Fibroblast of skin of right quadriceps (primary cell): Measurements from ENCODE around the gene SHLD1.
"Not testable (repeated sequence)": the region's sequence is repeated elsewhere in the genome, so short reads cannot be mapped to it uniquely, and the experiment has no call there.

ENCODE experiments used
- DNase-seq: peaks from one replicate; pipeline ENCODE4 v3.0.0-alpha.2; 2013

Gene SHLD1

DNA sequence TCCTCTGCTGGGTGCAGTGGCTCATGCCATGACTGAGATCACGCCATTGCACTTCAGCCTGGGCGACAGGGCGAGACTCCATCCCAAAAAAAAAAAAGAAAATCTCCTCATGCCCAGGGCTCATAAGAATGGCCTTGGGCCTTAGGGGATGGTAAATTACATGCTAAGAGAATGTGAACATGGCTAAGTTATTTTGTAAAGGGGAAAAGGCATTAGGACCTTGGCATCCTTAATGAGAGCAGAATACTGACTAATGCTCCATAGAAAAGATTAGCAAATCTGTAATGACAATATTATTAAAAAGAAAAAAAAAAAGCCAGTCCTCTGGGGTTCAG, 12.6 kb upstream of the SHLD1 start:
- no peak for DNase-seq

DNA sequence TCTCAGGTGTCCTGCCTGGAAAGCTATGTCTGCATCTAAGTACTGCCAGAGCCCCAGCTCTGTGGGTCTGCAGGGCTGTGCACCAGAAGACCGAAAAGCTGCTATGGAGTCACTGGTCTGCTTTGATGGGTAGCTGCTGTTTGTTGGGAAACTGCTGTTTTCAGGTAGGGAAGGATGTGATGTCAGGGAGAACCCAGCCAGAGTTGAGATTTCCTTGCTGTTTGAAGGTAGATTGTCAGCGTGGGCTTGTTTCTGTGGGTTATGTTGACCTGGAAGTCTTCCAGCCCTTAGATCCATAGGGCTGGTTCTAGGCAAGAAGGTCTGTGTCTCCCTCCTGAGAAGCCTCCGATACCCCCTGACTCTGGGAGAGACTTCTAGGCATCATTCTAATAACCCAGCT, 12.2 kb upstream of the SHLD1 start:
- no peak for DNase-seq

DNA sequence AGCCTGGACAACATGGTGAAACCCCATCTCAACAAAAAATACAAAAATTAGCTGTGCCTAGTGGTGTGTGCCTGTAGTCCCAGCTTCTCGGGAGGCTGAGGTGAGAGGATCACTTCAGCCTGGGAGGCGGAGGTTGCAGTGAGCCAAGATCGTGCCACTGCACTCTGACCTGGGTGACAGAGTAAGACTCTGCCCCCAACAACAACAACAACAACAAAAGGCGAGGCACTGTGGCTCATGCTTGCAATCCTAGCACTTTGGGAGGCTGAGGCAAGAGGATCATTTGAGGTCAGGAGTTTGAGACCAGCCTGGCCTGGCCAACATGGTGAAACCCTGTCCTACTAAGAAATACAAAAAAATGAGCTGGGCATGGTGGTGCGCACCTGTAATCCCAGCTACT, 9.6 kb upstream of the SHLD1 start:
- DNase-seq: not testable (repeated sequence)

DNA sequence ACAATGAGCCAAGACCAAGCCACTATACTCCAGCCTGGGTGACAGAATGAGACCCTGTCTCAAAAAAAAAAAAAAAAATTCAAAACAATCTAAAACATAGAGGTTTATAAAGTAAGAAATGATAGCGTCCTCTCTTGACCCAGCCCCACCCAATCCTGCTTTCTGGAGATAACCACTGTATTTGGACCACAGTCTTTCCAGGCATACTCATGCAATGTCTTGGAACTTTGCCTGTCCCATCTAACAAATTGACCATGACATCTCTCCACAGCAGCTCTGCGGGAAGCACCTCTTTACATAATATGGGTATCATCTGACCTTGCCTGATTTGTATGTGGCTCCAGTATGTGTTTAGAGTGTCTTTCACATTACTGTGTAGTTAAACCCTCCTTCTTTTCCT, 9.1 kb upstream of the SHLD1 start:
- no peak for DNase-seq

DNA sequence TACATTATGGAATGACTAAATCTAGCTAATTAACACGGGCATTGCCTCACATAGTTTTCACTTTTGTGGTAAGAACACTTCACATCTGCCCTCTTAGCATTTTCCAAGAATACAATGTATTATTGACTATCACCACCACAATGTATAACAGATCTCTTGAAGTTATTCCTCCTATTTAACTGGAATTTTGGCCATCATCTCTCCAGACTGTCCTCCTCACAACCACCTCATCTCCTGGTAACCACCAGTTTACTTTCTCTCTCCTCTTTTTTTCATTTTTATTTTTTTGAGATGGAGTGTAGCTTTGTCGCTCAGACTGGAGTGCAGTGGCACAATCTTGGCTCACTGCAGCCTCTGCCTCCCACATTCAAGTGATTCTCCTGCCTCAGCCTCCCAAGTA, 8.2 kb upstream of the SHLD1 start:
- no peak for DNase-seq

DNA sequence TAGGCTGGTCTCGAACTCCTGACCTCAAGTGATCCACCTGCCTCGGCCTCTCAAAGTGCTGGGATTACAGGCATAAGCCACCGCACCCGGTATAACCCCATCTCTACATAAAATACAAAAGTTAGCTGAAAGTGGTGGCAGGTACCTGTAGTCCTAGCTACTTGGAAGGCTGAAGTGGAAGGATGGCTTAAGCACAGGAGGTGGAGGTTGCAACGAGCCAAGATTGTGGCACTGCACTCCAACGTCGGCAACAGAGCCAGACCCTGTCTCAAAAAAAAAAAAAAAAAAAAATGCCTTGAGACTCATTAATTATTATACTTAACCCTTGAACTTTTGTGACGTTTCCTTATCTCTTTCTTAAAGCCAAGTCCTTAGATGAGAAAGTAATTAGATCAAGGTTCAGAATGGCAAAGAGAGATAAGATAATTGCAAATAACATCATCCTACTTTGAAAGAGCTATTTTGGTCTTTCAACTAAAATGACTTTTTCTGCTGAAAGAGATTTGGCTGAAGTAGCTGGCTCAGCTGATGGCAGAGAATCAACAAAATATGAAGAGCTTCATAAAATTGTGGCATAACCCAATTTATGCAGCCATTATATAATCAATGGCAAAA, 4.7 kb upstream of the SHLD1 start:
- no peak for DNase-seq

DNA sequence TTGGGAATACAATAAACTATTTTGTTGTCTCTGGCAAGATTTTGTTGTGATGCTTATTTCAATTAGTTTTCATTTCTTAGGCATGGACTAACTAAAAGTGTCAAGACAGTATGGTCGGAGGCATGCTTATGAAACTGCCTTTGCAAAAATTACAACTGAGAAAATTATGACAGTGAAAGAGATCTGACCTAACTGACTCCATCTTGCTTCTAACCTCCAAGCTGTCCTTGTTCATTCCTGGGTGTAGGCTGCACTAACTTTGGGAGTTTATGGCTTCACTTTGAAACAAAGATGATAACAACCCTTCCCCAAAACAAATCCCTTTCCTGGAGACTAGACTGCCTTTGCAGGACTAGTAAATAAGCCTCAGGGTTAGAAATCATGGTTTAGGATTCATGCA, 4.1 kb upstream of the SHLD1 start:
- no peak for DNase-seq

DNA sequence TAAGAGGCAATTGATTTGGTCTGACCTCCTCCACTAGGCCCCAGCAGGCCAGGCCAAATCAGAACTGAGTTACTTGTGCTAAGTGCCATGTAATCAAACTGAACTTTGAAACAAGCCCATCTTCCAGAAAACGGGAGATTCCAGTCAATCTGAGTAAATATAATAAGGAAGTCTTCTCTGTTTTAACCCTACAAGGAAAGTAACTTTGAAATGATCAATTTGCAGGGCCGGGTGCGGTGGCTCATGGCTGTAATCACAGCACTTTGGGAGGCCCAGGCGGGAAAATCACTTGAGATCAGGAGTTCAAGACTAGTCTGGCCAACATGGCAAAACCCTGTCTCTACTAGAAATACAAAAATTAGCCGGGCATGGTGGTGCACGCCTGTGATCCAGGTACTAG, 2.0 kb upstream of the SHLD1 start:
- no peak for DNase-seq

DNA sequence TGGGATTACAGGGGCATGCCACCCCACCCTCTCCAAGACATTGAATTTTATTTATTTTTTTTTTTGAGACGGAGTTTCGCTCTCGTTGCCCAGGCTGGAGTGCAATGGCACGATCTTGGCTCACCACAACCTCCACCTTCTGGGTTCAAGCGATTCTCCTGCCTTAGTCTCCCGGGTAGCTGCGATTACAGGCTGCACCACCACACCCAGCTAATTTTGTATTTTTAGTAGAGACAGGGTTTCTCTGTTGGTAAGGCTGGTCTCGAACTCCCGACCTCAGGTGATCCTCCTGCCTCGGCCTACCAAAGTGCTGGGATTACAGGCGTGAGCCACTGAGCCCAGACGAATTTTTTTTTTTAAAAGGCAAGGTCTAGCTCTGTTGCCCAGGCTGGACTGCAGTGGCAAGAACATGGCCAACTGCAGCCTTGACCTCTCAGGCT, 669 bp upstream of the SHLD1 start:
- DNase-seq: not testable (repeated sequence)

DNA sequence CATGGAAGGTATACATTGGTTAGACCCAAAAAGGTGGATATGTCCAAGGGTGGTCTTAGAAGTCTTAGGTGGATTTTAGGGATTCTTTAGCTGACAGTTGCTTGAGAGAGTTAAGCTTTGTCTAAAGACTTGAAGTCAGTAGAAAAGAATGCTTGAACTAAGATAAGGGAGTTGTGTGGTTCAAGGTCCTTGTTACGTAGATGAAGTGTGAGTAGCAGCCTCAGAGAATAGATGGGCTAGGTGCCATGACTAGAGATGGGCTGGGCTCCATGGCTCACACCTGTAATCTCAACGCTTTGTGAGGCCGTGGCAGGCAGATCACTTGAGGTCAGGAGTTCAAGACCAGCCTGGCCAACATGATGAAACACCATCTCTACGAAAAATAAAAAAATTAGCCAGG, 1.7 kb downstream of the SHLD1 start:
- DNase-seq: no peak

DNA sequence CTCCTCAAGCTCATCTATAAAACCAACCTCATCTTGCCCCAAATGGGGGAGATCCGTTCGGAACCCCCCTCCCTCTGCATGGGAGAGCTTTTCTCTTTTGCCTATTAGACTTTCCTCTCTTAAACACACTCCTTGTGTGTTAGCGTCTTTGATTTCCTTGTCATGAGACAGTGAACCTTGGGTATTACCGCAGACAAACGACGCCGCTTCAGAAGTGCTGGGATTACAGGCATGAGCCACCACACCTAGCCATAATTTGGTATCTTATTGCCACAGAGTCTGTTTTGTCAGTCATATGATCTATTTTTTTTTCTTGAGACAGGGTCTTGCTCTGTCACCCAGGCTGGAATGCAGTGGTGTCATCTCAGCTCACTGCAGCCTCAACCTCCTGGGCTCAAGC, 3.6 kb downstream of the SHLD1 start:
- DNase-seq: no peak

DNA sequence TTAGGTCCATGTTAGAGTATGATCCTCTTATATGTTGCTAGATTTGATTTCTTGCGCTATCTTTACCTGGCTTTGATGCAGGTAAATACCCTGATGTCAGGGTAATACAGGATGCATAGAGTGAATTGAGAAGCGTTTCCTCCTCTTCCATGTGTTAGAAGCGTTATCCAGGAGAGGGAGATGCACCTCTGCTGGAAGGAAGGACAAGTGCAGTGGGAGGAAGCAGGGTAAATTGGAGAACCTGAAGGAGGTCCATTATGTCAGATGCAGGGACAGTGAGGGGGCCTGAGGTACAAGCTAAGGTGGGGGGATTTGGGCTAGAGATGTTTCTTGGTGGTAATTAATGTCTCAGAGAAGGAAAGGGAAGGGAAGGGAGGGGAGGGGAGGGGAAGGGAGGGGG, 7.7 kb downstream of the SHLD1 start:
- DNase-seq: no peak

DNA sequence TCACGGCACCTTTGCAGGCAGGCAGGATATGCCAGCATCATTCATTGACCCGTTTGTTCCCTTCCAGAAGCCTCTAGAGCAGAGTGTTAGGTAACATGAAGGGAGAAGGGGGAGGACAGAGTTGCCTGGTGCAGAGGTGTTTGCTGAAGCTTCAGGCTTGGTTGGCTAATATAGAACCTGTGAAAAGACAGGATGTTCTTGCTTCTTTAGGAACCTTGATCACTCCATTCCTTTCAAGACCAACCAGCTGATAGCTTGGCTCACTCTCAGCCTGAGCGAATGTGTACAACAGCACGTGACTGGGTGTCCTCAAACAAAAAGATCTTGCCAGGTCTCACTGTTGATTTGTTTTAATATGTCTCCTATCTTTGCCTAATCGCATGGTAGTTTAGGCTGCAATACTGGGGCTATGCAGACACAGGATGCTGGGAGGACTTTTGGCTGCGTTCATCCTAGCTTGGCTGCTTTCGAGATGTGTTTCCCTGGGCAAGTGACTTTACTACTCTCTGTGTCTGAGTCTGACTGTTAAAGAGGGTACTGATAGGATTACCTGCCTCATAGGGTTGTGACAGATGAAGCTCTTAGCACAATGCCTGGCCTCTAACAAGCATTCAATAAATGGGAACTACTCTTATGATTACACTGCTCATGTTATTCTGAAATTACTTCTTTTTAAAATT, 16.0 kb downstream of the SHLD1 start:
- no peak for DNase-seq

DNA sequence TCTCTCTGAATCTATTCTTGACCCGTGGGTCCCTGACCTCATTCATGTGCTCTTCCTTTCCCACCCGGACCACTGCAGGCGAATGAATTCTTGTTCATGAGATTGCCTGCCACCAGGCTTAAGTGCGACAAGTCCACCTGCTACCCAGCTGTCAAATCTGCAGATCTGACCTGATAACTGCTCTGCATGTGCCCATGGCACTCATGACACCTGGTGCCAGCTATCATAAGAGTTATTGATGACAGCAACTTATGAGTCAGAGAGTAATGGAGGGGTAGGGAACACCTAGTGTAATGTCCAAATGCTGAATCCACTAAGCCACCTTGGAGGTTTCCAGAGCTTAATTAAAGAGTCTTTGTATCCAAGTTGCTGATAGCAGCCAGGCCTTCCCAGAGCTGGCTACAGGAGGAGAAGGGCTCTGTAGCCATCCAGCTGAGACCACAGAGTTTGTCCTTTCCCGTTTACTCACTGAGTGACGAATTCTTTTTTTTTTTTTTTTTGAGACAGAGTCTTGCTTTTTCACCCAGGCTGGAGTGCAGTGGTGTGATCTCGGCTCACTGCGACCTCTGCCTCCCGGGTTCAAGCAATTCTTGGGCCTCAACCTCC, 17.4 kb downstream of the SHLD1 start:
- no peak for DNase-seq

DNA sequence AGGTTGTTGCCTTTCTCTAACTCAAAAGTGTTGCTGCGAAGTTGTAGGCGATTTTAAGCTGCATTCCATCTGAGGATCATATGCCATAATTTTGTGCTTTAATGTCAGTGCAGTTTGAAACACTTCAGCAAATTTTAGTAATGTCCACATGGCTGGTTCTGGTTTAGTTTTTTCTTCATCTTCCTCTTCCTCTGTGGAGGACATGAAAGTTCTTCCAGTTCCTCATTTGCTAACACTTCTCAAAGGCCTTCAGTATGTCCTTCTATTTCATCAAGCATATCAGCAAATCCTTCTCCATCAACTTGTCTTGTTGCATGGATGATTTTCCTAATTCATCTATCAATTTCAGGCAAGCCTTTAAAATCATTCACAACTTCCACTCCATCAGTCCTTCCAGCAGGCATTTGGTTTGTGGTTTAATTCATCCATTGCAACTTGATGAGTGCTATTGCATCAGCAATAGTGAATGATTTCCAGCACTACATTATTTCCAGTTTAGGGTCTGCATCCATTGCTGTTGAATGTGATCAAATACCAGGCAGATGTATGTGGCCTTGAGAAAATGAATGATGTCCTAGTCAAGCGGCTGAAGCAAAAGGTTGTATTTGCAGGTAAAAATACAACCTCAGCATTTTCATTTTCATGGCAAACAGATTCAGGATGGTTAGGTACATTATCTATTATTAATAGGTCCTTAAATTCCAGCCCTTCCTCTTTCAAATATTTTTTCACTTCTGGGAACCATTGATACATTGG, 20.2 kb downstream of the SHLD1 start:
- peak; percentile 52 for DNase-seq

DNA sequence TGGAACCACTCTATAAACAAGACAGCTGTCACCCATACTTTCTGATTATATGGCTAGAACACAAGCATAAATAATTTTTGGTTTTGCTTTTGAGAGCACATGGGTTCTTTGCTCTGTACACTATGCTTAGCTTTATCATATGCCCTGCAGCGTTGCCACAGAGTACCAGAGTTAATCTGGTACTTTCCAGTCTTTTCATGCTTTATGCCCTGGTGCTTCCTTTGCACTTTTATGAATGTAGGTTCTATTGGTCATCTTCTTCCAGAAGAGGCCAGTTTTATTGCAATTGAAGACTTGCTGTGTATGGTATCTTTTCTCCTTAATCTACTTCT, 20.8 kb downstream of the SHLD1 start:
- DNase-seq: no peak

DNA sequence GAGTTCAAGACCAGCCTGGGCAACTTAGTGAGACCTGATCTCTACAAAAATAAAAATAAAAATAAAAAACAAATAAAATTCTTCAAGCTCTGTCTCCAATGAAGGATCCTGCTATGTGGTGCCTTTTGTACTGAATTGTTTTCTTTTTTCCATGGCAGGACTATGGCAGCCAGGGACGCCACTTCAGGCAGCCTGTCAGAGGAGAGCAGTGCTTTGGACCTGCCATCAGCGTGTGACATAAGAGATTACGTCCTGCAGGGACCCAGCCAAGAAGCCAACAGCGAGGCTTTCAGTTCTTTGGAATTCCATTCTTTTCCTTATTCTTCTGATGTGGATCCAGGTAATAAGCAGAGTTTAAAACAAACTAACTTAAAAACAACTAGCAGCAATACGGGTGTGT, 22.5 kb downstream of the SHLD1 start:
- no peak for DNase-seq

DNA sequence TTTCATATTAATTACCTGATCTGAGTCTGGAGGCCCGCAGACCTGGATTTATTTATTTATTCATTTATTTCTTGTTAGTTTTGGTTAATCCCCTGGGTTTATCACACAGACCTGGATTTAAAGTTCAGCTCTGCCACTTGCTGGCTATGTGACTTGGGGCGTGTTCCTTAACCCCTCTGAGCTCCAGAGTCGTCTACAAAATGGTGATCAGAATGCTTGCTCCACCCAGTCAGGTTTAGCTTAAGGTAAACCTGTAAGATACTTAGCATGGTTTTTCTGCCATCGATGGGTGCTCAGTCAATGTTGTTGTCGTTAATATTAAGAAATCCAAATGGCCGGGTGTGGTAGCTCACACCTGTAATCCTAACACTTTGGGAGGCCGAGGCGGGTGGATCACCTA, 23.4 kb downstream of the SHLD1 start:
- DNase-seq: no peak

DNA sequence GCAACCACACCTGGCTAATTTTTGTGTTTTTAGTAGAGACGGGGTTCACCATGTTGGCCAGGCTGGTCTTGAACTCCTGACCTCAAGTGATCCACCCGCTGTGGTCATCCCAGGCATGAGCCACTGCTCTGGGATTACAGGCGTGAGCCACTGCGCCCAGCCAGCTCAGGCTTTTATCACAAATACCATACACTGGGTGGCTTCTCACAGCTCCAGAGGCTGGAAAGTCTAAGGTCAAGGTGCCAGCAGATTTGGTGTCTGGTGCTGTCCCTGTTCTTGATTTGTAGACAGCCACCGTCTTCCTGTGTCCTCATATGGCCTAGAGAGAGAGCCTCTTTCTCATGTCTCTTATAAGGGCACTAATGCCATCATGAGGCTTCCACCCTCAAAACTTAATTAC, 25.9 kb downstream of the SHLD1 start:
- no peak for DNase-seq

DNA sequence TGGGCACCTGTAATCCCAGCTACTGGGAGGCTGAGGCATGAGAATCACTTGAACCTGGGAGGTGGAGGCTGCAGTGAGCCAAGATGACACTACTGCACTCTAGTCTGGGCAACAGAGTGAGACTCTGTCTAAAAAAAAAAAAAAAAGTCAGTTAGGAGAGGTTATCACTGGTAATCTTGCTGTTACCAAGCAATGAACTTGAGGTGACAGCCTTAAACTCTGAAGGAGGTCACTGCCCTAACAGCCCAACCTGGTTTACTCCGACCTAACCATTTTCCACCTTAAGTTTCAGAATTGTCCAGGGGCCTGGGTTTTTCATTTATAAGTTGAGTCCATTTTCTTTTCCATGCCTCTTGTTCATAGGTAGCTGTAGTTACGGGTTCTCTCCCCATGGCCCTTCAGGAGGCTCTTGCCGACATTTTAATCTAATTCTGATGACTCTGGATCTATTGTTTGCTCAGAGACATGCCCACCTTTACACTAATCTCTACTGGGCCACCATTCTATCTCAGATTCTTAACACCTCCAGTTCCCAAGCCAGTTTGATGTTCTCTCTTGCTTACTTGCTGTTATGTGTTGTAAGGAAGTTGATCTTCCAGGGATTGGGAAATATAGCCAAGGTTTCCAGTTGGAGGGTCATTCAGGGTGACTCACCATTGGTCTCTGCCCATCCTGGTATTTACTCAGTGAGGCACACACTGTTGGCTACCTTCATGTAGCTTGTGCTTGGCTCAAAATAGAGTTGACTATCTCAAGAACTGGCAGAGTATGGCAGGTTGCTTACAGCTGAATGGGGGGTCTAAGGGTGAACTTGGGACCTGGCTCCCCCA, 29.1 kb downstream of the SHLD1 start:
- peak; percentile 14 for DNase-seq

DNA sequence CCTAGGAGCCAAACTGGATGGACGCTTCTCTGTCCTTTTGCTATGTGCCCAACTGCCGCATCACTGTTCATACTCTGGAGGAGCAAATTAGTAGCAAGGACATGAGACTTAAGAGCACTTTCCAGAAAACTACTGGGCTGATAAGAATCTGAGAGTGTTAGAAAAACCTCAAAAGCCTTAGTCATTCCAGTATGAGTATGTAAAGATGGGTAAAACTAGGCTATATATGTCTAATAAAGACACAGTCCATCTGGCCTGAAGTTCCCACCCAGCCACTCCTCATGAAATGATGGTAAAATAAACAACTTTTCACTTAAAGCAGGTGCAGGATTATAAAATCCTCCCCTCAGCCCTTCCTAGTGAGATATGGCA, 30.6 kb downstream of the SHLD1 start:
- no peak for DNase-seq

DNA sequence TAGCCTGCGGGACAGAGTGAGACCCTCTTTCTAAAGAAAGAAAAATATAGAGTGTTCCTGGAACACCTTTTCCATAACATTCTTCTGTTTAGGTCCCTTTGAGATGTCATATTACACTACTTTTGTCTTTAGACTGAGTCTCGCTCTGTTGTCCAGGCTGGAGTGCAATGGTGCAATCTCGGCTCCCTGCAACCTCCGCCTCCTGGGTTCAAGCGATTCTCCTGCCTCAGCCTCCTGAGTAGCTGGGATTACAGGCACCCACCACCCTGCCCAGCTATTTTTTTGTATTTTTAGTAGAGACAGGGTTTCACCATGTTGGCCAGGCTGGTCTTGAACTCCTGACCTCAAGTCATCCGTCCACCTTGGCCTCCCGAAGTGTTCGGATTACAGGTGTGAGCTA, 31.2 kb downstream of the SHLD1 start:
- DNase-seq: not testable (repeated sequence)
